IMR-90 (cell line): ENCODE data around the gene STAT5A. TPM values are rescaled to one million over a fixed set of nuclear protein-coding genes. Genes with fewer than 3 reads are reported as not detected.

Source experiments
- ATAC-seq: fragments of 200-7000 bp; cut with Tn5 transposase; 2 replicates; pipeline ENCODE4 v1.9.1; 2020; ENCODE audit warnings: low read depth, mild to moderate bottlenecking, moderate library complexity
- BruUV-seq: library from RNA; stranded (reverse); fragments of 400-500 nt; replicated peaks from 2 replicates; lab custom pipeline; 2021; lab: Mats Ljungman, UMichigan
- CTCF ChIA-PET: fragments of 300-600 bp; formaldehyde crosslinking; extraction: SDS; loops from one replicate; lab custom pipeline; 2021; ENCODE audit warnings: antibody characterized with exemption; lab: Yijun Ruan, JAX
- POLR2A ChIA-PET: fragments of 300-600 bp; sonication (Branson Sonifier 250); formaldehyde crosslinking; loops from one replicate; lab custom pipeline; 2022; ENCODE audit warnings: antibody characterized with exemption; ENCODE audit not compliant: unreplicated experiment; lab: Charles Lee
- DNase-seq: peaks from one replicate; pipeline ENCODE4 v3.0.0; 2013
- H2AFZ ChIP-seq: replicated peaks from 2 replicates; pipeline ENCODE3; 2013; ENCODE audit warnings: low read length, mild to moderate bottlenecking; ENCODE audit not compliant: poor library complexity
- H2AK5ac ChIP-seq: 2 replicates; pipeline ENCODE4 v1.6.1; 2013; ENCODE audit warnings: low read depth, low read length, inconsistent platforms
- H2AK9ac ChIP-seq: replicated peaks from 2 replicates; pipeline ENCODE3; 2013; ENCODE audit warnings: mild to moderate bottlenecking, low read depth, low read length, moderate library complexity; ENCODE audit not compliant: poor library complexity
- H2BK120ac ChIP-seq: 2 replicates; pipeline ENCODE4 v1.6.1; 2013; ENCODE audit warnings: low read depth, low read length, inconsistent platforms
- H2BK15ac ChIP-seq: 3 replicates; pipeline ENCODE4 v1.6.1; 2013; ENCODE audit warnings: low read depth, low read length, inconsistent platforms
- H2BK20ac ChIP-seq: 2 replicates; pipeline ENCODE4 v1.6.1; 2013; ENCODE audit warnings: low read depth, mild to moderate bottlenecking, inconsistent platforms, low read length, moderate library complexity
- H2BK5ac ChIP-seq: 2 replicates; pipeline ENCODE4 v1.6.1; 2013; ENCODE audit warnings: mild to moderate bottlenecking, low read depth, low read length, inconsistent platforms; ENCODE audit not compliant: poor library complexity, severe bottlenecking
- H3K14ac ChIP-seq: replicated peaks from 2 replicates; pipeline ENCODE4 v1.6.1; 2013; ENCODE audit warnings: low read depth, low read length, inconsistent platforms
- H3K18ac ChIP-seq: 2 replicates; pipeline ENCODE4 v1.6.1; 2013; ENCODE audit warnings: low read depth, low read length, control low read depth
- H3K23ac ChIP-seq: 2 replicates; pipeline ENCODE4 v1.6.1; 2013; ENCODE audit warnings: low read depth, low read length, inconsistent platforms
- H3K27ac ChIP-seq: 2 replicates; pipeline ENCODE4 v1.5.1; 2013; ENCODE audit warnings: mild to moderate bottlenecking, control low read depth, low read length; ENCODE audit not compliant: insufficient read depth
- H3K27me3 ChIP-seq: 2 replicates; pipeline ENCODE4 v1.6.1; 2013; ENCODE audit warnings: low read length; ENCODE audit not compliant: control insufficient read depth, insufficient read depth
- H3K36me3 ChIP-seq: 2 replicates; pipeline ENCODE4 v1.6.1; 2013; ENCODE audit warnings: low read length, mixed read lengths; ENCODE audit not compliant: control insufficient read depth, insufficient read depth
- H3K4ac ChIP-seq: 2 replicates; pipeline ENCODE4 v1.6.1; 2013; ENCODE audit warnings: low read depth, low read length, inconsistent platforms
- H3K4me1 ChIP-seq: 2 replicates; pipeline ENCODE4 v1.6.1; 2013; ENCODE audit warnings: low read length, mixed read lengths; ENCODE audit not compliant: control insufficient read depth, insufficient read depth
- H3K4me2 ChIP-seq: 2 replicates; pipeline ENCODE4 v1.6.1; 2013; ENCODE audit warnings: low read depth, mild to moderate bottlenecking, control low read depth, low read length, moderate library complexity
- H3K4me3 ChIP-seq: 2 replicates; pipeline ENCODE4 v1.5.1; 2013; ENCODE audit warnings: low read depth, mild to moderate bottlenecking, control low read depth, low read length, moderate library complexity; ENCODE audit not compliant: insufficient read depth
- H3K56ac ChIP-seq: 2 replicates; pipeline ENCODE4 v1.6.1; 2013; ENCODE audit warnings: low read length, inconsistent platforms; ENCODE audit not compliant: insufficient read depth; ENCODE audit errors: extremely low read depth
- H3K79me1 ChIP-seq, 2 experiments: 2 replicates each; pipeline ENCODE4 v1.6.1; 2013; ENCODE audit warnings: low read length in 2 of 2, inconsistent platforms in 1 of 2, low read depth in 1 of 2
- H3K9ac ChIP-seq: 2 replicates; pipeline ENCODE4 v1.6.1; 2013; ENCODE audit warnings: low read depth, low read length, control low read depth
- H3K9me1 ChIP-seq: 2 replicates; pipeline ENCODE4 v1.6.1; 2013; ENCODE audit warnings: low read length, inconsistent platforms; ENCODE audit not compliant: insufficient read depth
- H3K9me3 ChIP-seq: 2 replicates; pipeline ENCODE4 v1.6.1; 2013; ENCODE audit warnings: low read length; ENCODE audit not compliant: control insufficient read depth, insufficient read depth
- H4K20me1 ChIP-seq: 2 replicates; pipeline ENCODE4 v1.6.1; 2013; ENCODE audit warnings: low read length, inconsistent platforms; ENCODE audit not compliant: insufficient read depth
- H4K5ac ChIP-seq: 2 replicates; pipeline ENCODE4 v1.6.1; 2013; ENCODE audit warnings: mild to moderate bottlenecking, low read depth, low read length, control low read depth
- H4K8ac ChIP-seq, 2 experiments: 2 replicates each; pipeline ENCODE4 v1.6.1; 2013; ENCODE audit warnings: low read depth in 2 of 2, low read length in 2 of 2, control low read depth in 1 of 2, inconsistent platforms in 1 of 2
- H4K91ac ChIP-seq: 2 replicates; pipeline ENCODE4 v1.6.1; 2013; ENCODE audit warnings: low read depth, low read length, inconsistent platforms; ENCODE audit not compliant: insufficient read depth
- CHD1 ChIP-seq: IDR thresholded peaks from 2 replicates; pipeline ENCODE4 v1.6.1; 2012; ENCODE audit warnings: low read depth, low read length, improper control_type of control experiment
- MAZ ChIP-seq: IDR thresholded peaks from 2 replicates; pipeline ENCODE4 v1.6.1; 2012; ENCODE audit warnings: low read depth, mild to moderate bottlenecking, low read length, improper control_type of control experiment, moderate library complexity, borderline replicate concordance
- MXI1 ChIP-seq: IDR thresholded peaks from 2 replicates; pipeline ENCODE4 v1.6.1; 2012; ENCODE audit warnings: low read depth, mild to moderate bottlenecking, low read length, moderate library complexity, borderline replicate concordance
- RCOR1 ChIP-seq: IDR thresholded peaks from 2 replicates; pipeline ENCODE4 v1.6.1; 2012; ENCODE audit warnings: mild to moderate bottlenecking, low read length, improper control_type of control experiment; ENCODE audit not compliant: insufficient replicate concordance
- SMC3 ChIP-seq: fragments of 150-350 bp; IDR thresholded peaks from 2 replicates; pipeline ENCODE4 v1.6.1; 2016; ENCODE audit warnings: low read depth, mild to moderate bottlenecking, antibody characterized with exemption, low read length, moderate library complexity
- WGBS, 2 experiments: methylation state at CpG; one replicate each; pipeline versions ENCODE4 v1.1.5 to v1.1.7; 2013; ENCODE audit warnings: missing lambda C conversion rate in 2 of 2; ENCODE audit not compliant: insufficient read length in 1 of 2; ENCODE audit errors: extremely low coverage in 2 of 2; 5-methylcytosine and 5-hydroxymethylcytosine counted together
- dilution Hi-C: fragments of 300-500 bp; cut with HindIII; formaldehyde crosslinking; loops from one replicate; pipeline ENCODE4 v1.14.3; 2018; ENCODE audit warnings: low sequenced_read_pairs; ENCODE audit not compliant: unreplicated experiment
- in situ Hi-C: fragments of 300-500 bp; cut with MboI; formaldehyde crosslinking; loops from 3 replicates; pipeline ENCODE4 v1.14.3; 2019; ENCODE audit warnings: low sequenced_read_pairs, inconsistent platforms, mixed read lengths
- intact Hi-C: fragments of 100-400 bp; cut with micrococcal nuclease; formaldehyde crosslinking; loops from 2 replicates; pipeline ENCODE4 v1.10.0; 2022
- polyA plus RNA-seq, 3 experiments: library from polyadenylated mRNA; depleted of rRNA; stranded (reverse); fragments of >200 nt; gene quantifications; 2 replicates each; pipeline ENCODE4 v1.2.3, GENCODE V29; 2012; ENCODE audit warnings: low replicate concordance in 1 of 3
- total RNA-seq: library from RNA; depleted of rRNA; stranded (reverse); fragments of >200 nt; gene quantifications from 2 replicates; pipeline ENCODE4 v1.2.3, GENCODE V29; 2012

STAT5A gene
- total and polyA plus RNA-seq, 2 of the 4 experiments (the other 2 are of a cell fraction): 1.3 to 1.4 TPM

DNA sequence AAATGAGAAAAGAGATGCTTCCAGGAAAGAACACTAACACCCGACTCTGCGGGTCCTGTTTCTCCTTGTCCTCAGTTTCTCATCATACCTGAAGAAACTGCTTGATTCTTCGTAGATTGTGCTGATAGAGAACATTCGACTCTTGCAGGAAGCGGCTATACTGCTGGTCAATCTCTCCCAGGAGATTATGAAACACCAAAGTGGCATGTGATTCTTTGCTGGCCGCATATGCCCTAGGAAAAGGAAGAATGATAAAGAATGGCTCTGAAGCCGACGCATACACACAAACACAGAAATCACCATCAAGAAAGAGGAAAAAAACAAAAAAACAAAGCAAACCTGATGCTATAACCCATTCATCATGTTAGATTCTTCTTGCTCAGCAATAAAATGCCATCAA is 58.2 kb downstream of the STAT5A start:
- intact Hi-C loops: no loop called here
- Histone ChIP-seq H3K79me1 (peaks cover 38 to 72% of the 10 kb centered on the region in 2 experiments), H3K4me3 (no peak overlapping the region), H3K36me3 (peaks cover 29% of the 10 kb centered on the region), H3K9me1 (peaks cover 10% of the 10 kb centered on the region), H3K27ac (no peak overlapping the region), H3K56ac (no peak overlapping the region), H3K4me2 (no peak overlapping the region), H3K9me3 (no peaks in the 10 kb centered on the region), H4K20me1 (peaks cover 62% of the 10 kb centered on the region; the same call in 1 of the 2 replicates), H4K91ac (no peak overlapping the region), H3K9ac (no peak overlapping the region), H4K5ac (no peak overlapping the region), H3K18ac (no peak overlapping the region), H2AK5ac (no peak overlapping the region), H2BK20ac (no peak overlapping the region), H4K8ac (no peak overlapping the region), H2BK5ac (no peak overlapping the region), H3K4me1 (peaks cover 13% of the 10 kb centered on the region), H2AFZ (no peak overlapping the region), H3K4ac (no peak overlapping the region), H2BK15ac (no peak overlapping the region), H3K23ac (no peak overlapping the region), H3K14ac (no peak overlapping the region), H3K27me3 (no peaks in the 10 kb centered on the region), H2AK9ac (no peak overlapping the region), H2BK120ac (no peak overlapping the region)
- no peak for TF ChIP-seq CHD1
- no peak for TF ChIP-seq RCOR1
- no peak for TF ChIP-seq MAZ
- TF ChIP-seq MXI1: no peak
- no peak for TF ChIP-seq SMC3
- dilution Hi-C loops: no loop called here
- DNase-seq: no peak
- ChIA-PET CTCF (no interaction called here), POLR2A (no interaction called here)
- in situ Hi-C loops: no loop called here
- WGBS, 2 experiments: 96% methylated on average over 3 of the region's 8 CpGs; no CpG with 5 or more reads in 1 of the 2 experiments
- no peak for ATAC-seq
- BruUV-seq: no TSS peak
